ENCODE measurements around the gene CELF2.

DNA sequence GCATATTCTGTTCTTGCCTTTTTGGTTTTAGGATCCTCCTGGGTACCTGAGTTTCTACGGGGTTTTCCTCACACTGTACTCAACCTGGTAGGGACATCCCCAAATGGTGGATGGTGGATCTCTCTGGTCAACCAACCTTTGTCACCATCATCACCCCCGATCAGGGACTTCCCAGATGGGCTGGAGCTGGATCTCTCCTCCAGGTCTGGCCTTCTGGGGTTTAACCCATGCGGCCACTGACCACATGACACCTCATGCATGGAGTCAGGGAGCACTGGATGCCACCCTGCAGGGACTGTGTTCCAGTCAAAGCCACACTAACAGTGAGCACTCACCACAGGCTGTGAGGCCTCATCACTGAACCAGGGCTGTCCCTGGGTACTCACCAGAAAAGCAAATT lies 80.0 kb downstream of the CELF2 start:
- TF ChIP-seq EZH2 (IDR thresholded peaks at IDR 0.05; ENCODE audit: insufficient read depth, poor library complexity, severe bottlenecking): no peak
- no peak for TF ChIP-seq EZH2phosphoT487 (IDR thresholded peaks at IDR 0.05; ENCODE audit: insufficient read depth, low read depth)

All from GM23248 (cell line).